Endodermal cell (in vitro differentiated cells): ENCODE data around the gene ROGDI. TPM values are rescaled to one million over a fixed set of nuclear protein-coding genes. Genes with fewer than 3 reads are reported as not detected.

Source experiments
- DNase-seq: peaks from one replicate; pipeline ENCODE4 v3.0.0-alpha.2; 2017
- H3K27ac ChIP-seq: 2 replicates; pipeline ENCODE4 v1.5.1; 2013; ENCODE audit warnings: mild to moderate bottlenecking, low read depth, low read length, moderate library complexity
- H3K27me3 ChIP-seq: 2 replicates; pipeline ENCODE4 v1.6.1; 2013; ENCODE audit warnings: mild to moderate bottlenecking, low read length, moderate library complexity; ENCODE audit not compliant: insufficient read depth, control insufficient read depth, poor library complexity, severe bottlenecking
- H3K36me3 ChIP-seq: 2 replicates; pipeline ENCODE4 v1.7.0; 2013; ENCODE audit warnings: mild to moderate bottlenecking, low read length, moderate library complexity; ENCODE audit not compliant: control insufficient read depth, insufficient read depth
- H3K4me1 ChIP-seq: one replicate; pipeline ENCODE4 v1.7.0; 2013; ENCODE audit warnings: low read length; ENCODE audit not compliant: control insufficient read depth, insufficient read depth
- H3K4me3 ChIP-seq: 2 replicates; pipeline ENCODE4 v1.5.1; 2013; ENCODE audit warnings: mild to moderate bottlenecking, low read length, moderate library complexity
- H3K9ac ChIP-seq: 2 replicates; pipeline ENCODE4 v1.6.1; 2013; ENCODE audit warnings: mild to moderate bottlenecking, low read length, moderate library complexity; ENCODE audit not compliant: poor library complexity, severe bottlenecking; ENCODE audit errors: extremely low read depth
- H3K9me3 ChIP-seq: 2 replicates; pipeline ENCODE4 v1.6.1; 2013; ENCODE audit warnings: mild to moderate bottlenecking, low read length, moderate library complexity; ENCODE audit not compliant: control insufficient read depth
- H3K27ac Mint-ChIP-seq: 2 replicates; pipeline ENCODE4 v1.8.0; 2020; ENCODE audit warnings: mixed read lengths
- H3K27me3 Mint-ChIP-seq: 2 replicates; pipeline ENCODE4 v1.8.0; 2021; ENCODE audit warnings: mild to moderate bottlenecking, mixed read lengths; ENCODE audit not compliant: insufficient read depth
- H3K36me3 Mint-ChIP-seq: 2 replicates; pipeline ENCODE4 v1.8.0; 2020; ENCODE audit warnings: low read depth, mixed read lengths
- H3K4me1 Mint-ChIP-seq: 2 replicates; pipeline ENCODE4 v1.8.0; 2020; ENCODE audit warnings: mixed read lengths
- H3K4me3 Mint-ChIP-seq: 2 replicates; pipeline ENCODE4 v1.8.0; 2020; ENCODE audit warnings: mild to moderate bottlenecking, moderate library complexity, mixed read lengths
- H3K9me3 Mint-ChIP-seq: 2 replicates; pipeline ENCODE4 v1.8.0; 2020; ENCODE audit warnings: mild to moderate bottlenecking, mixed read lengths
- CTCF ChIP-seq: fragments of 200-600 bp; sonication (generic); conservative IDR thresholded peaks from 2 replicates; pipeline ENCODE4 v1.5.0; 2021; ENCODE audit warnings: antibody characterized with exemption, mild to moderate bottlenecking
- whole genome bisulfite sequencing, 2 experiments: methylation state at CpG; one replicate each; pipeline versions ENCODE4 v1.1.5 to v1.1.7; 2013; ENCODE audit warnings: missing lambda C conversion rate in 2 of 2, mixed read lengths in 1 of 2; ENCODE audit not compliant: insufficient coverage in 1 of 2, insufficient read length in 1 of 2; 5-methylcytosine and 5-hydroxymethylcytosine counted together
- total RNA-seq, 2 donors: library from RNA; stranded (reverse); fragmentation: NEBNext Ultra II Directional in 1 of 2; extraction: Animal tissue kit (Norgen Biotek cat#: 25700) in 1 of 2; gene quantifications; 2 replicates in 1 of 2; 3 replicates in 1 of 2; pipeline ENCODE4 v1.2.1, GENCODE V29; 2021

Gene ROGDI
- total RNA-seq, 2 donors from 2014 or later: 46.2 to 49.0 TPM

DNA sequence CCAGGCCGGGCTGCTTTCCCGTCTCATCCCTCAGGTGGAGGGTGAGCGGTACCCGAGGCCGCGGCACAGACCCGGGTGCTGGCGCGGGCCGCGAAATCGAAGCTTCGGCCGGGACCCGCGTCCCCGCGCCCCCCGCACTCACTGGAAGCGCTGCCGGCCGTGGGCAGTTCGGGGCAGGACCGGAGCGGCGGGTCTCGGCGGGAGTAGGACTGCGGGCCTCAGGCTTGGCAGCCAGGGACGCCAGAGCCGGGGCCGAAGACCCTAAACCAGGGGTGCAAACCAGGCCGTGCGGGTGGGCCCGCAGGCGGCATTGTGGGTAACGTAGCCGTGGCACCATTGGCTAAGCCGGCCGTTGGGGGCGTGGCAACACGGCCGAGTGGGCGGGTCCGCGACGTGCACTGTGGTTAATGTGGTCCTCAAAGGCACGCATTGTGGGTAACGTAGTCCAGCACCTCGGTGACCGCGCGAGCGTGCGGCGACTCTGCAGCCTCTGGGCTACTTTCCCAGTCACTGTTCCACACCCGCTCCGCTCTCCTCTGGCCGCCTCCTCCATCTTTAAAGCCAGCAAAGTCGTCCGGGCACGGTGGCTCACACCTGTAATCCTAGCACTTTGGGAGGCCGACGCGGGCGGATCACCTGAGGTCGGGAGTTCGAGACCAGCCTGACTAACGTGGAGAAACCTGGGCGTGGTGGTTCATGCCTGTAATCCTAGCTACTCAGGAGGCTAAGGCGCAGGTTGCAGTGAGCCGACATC lies 35.4 kb downstream of the ROGDI start, which contains the start of gene ZNF500:
Gene ZNF500, minus strand, starts transcription at position 288 of the 754 bp plus-strand sequence. CDS start 1,184 bp downstream, outside the sequence.
- Histone ChIP-seq H3K9ac (peak within 1 kb of the TSS; percentile 81), H3K9me3 (no peaks in the 10 kb centered on the region), H3K27ac (no peak within 1 kb of the TSS), H3K36me3 (peaks cover 23% of the 10 kb centered on the region), H3K4me3 (peak within 1 kb of the TSS; percentile 94), H3K4me1 (no peaks in the 10 kb centered on the region), H3K27me3 (no peaks in the 10 kb centered on the region)
- H3K9me3 Mint-ChIP-seq: no peaks in the 10 kb centered on the region
- H3K4me1 Mint-ChIP-seq: peaks cover 18% of the 10 kb centered on the region
- 10 to 18% methylated on average over 36 to 72 of the region's 72 CpGs for WGBS, 2 experiments
- H3K4me3 Mint-ChIP-seq: peak within 1 kb of the TSS; percentile 76
- DNase-seq: peak; percentile 100
- H3K27ac Mint-ChIP-seq: peak within 1 kb of the TSS; percentile 95
- H3K27me3 Mint-ChIP-seq: no peaks in the 10 kb centered on the region
- no peak for TF ChIP-seq CTCF
- peaks cover 27% of the 10 kb centered on the region for H3K36me3 Mint-ChIP-seq

DNA sequence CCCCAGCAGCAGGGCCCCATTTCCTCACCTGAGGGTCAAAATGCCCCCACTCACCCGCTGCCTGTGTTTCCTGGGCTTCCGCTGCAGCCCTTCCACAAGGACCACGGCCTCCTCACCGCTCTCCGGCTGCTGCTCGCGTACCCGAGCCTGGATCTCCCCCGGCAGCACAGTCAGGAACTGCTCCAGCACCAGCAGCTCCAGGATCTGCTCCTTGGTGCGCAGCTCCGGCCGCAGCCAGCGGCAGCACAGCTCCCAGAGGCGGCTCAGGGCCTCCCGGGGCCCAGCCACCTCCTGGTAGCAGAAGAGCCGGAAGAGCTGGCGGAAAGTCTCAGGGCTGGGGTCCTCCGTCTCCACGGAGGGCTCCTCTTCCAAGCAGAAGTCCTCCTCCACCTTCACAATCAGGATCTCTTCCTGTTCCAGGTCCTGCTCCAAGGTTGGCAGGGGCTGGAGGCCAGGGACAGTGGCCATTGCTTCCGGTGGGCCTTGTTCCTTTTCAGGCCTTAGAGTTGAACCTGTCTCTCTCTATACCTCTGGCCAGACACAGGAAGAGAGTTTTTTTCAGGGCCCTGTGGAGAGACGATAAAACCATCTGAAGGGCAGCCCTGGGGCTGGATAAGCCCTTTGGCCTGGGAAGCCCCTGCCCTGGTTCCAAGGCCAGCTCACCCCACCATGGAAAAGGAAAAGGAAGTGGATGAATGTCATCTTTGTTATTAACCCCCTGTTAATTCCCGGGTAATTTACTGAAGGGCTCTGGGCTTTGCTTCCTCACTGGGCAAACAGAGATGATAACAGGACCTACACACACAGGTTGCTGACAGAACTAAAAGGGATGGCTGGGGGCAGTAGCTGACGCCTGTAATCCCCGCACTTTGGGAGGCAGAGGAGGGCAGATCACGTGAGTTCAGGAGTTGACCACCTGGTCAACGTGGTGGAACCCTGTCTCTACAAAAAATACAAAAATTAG lies 36.6 kb downstream of the ROGDI start:
- Mint-ChIP-seq H3K4me1 (peaks cover 18% of the 10 kb centered on the region), H3K4me3 (peak overlapping the region; percentile 76), H3K9me3 (no peaks in the 10 kb centered on the region), H3K27me3 (no peaks in the 10 kb centered on the region), H3K27ac (peak overlapping the region; percentile 72), H3K36me3 (peaks cover 32% of the 10 kb centered on the region)
- H3K4me1 ChIP-seq: no peaks in the 10 kb centered on the region
- peak overlapping the region; percentile 94 for H3K4me3 ChIP-seq
- H3K9ac ChIP-seq: peak overlapping the region; percentile 81
- 78 to 83% methylated on average over 18 to 26 of the region's 26 CpGs for WGBS, 2 experiments
- H3K36me3 ChIP-seq: peaks cover 30% of the 10 kb centered on the region
- H3K9me3 ChIP-seq: no peaks in the 10 kb centered on the region
- H3K27me3 ChIP-seq: no peaks in the 10 kb centered on the region
- no peak overlapping the region for H3K27ac ChIP-seq
- DNase-seq: no peak
- no peak for TF ChIP-seq CTCF

- Mint-ChIP-seq H3K4me3 (no peak overlapping the region), H3K4me1 (peaks cover 10% of the 10 kb centered on the region), H3K27me3 (no peaks in the 10 kb centered on the region), H3K36me3 (peaks cover 52% of the 10 kb centered on the region), H3K27ac (no peak overlapping the region), H3K9me3 (no peaks in the 10 kb centered on the region)
- no peak overlapping the region for H3K27ac ChIP-seq
- no peaks in the 10 kb centered on the region for H3K9me3 ChIP-seq
- H3K27me3 ChIP-seq: no peaks in the 10 kb centered on the region
- DNase-seq: no peak
- no peak for TF ChIP-seq CTCF
- peaks cover 48% of the 10 kb centered on the region for H3K36me3 ChIP-seq
- WGBS, 2 experiments: 94 to 98% methylated on average over 7 of the region's 7 CpGs
- no peak overlapping the region for H3K9ac ChIP-seq
- H3K4me1 ChIP-seq: no peaks in the 10 kb centered on the region
- no peak overlapping the region for H3K4me3 ChIP-seq
These were observed 38.6 kb downstream of the ROGDI start for GRCh38 chr16:4763791-4764190.
